Measurements from ENCODE around the gene PIEZO2.

The PIEZO2 gene

DNA sequence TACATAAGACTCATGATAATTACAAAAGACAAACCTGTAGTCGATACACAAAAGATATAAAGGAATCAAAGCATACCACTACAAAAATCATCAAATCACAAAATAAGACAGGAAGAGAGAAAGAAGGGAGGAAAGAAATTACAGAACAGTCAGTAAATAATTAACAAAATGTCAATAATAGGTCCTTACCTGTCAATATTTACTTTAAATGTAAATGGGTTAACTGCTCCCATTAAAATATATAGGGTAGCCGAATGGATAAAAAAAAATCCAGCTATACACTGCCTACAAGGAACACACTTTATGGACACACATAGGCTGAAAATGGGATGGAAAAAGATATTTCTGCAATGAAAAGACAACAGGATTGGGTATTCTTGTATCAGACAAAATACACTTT lies 163.7 kb downstream of the PIEZO2 start:
- DNase-seq (ENCODE audit: extremely low read depth, insufficient read length) = no peak
- TF ChIP-seq, protein P1, sequence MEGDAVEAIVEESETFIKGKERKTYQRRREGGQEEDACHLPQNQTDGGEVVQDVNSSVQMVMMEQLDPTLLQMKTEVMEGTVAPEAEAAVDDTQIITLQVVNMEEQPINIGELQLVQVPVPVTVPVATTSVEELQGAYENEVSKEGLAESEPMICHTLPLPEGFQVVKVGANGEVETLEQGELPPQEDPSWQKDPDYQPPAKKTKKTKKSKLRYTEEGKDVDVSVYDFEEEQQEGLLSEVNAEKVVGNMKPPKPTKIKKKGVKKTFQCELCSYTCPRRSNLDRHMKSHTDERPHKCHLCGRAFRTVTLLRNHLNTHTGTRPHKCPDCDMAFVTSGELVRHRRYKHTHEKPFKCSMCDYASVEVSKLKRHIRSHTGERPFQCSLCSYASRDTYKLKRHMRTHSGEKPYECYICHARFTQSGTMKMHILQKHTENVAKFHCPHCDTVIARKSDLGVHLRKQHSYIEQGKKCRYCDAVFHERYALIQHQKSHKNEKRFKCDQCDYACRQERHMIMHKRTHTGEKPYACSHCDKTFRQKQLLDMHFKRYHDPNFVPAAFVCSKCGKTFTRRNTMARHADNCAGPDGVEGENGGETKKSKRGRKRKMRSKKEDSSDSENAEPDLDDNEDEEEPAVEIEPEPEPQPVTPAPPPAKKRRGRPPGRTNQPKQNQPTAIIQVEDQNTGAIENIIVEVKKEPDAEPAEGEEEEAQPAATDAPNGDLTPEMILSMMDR (IDR thresholded peaks at IDR 0.05; ENCODE audit: insufficient read depth, low read length, poor library complexity, severe bottlenecking) = no peak
- no peaks in the 10 kb centered on the region for H3K27me3 ChIP-seq (replicated peaks; ENCODE audit: control insufficient read depth, insufficient read depth, low read length)
- no peaks in the 10 kb centered on the region for H3K36me3 ChIP-seq (ENCODE audit: control insufficient read depth, insufficient read depth, low read length)
- H3K4me3 ChIP-seq (replicated peaks; ENCODE audit: low read depth, low read length) = no peak overlapping the region

DNA sequence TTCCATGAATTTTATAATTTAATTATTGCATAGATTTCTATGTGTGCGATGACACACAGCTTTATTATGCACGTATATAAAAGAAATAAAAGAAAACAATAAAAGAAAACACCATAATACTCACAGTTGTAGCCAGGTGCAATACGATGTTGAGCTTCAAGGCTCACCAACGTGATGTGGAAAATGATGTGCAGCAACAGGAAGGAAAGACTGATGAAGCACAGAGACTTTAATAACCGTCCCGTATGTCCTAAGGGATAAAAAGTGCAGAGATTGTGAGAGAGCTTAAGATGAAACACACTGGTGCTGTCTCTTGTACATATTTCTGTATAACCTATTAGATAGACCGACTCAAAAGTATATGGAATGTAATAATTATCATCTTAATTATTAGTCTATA lies 170.0 kb downstream of the PIEZO2 start:
- Histone ChIP-seq H3K27me3 (replicated peaks; ENCODE audit: control insufficient read depth, insufficient read depth, low read length) (no peaks in the 10 kb centered on the region), H3K4me3 (replicated peaks; ENCODE audit: low read depth, low read length) (no peak overlapping the region), H3K36me3 (ENCODE audit: control insufficient read depth, insufficient read depth, low read length) (no peaks in the 10 kb centered on the region)
- no peak for DNase-seq (ENCODE audit: extremely low read depth, insufficient read length)
- TF ChIP-seq, protein P1 (IDR thresholded peaks at IDR 0.05; ENCODE audit: insufficient read depth, low read length, poor library complexity, severe bottlenecking) = no peak

DNA sequence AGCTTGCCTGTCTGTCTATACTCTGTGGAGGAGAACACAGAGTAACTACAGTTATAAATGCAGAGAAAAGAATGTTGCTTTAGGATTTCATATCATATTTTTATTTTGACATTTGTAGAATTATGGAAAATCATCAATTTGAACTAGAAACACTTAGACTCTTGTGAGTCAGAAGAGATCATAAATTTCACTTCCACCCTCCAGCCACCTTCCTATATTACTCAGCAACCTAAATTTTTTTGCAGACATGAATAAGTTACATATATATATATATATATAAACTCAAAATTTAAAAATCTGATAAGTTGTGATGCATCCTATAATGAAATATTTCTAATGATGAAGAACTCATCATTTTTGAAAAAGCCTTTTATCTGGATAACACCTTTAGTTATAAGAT lies 172.3 kb downstream of the PIEZO2 start:
- no peaks in the 10 kb centered on the region for H3K27me3 ChIP-seq (replicated peaks; ENCODE audit: control insufficient read depth, insufficient read depth, low read length)
- H3K36me3 ChIP-seq (ENCODE audit: control insufficient read depth, insufficient read depth, low read length) = no peaks in the 10 kb centered on the region
- no peak overlapping the region for H3K4me3 ChIP-seq (replicated peaks; ENCODE audit: low read depth, low read length)
- TF ChIP-seq, protein P1 (IDR thresholded peaks at IDR 0.05; ENCODE audit: insufficient read depth, low read length, poor library complexity, severe bottlenecking) = no peak
- DNase-seq (ENCODE audit: extremely low read depth, insufficient read length) = no peak

DNA sequence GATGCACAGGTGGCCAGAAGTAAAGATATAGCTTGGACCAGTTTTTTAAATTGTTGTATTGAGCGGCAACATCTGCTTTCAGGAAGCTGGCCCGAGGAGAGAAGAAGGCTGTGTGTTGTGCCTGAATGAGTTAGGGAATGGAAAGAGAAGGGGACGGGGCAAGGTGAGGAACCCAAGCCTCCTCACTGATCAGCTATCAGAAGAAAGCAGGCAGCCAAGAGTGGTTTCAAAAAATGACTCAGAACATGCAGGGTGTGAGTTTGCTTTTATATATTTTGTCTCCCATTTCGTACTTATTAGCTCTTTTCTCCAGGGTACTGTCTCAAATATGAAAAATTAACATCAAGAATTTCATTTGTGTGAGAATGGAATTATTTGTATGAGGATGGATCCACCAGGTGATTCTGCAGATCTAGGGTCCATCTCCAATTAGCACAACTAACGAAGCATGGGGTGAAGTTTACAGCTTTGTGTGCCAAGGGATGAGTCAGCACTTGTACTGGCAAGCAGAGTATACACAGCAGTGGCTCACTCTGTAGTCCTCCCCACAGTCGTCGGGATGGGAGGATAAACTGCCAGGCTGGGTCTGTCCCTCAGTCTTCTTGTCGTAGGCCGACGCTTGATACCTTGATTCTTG lies 175.7 kb downstream of the PIEZO2 start:
- DNase-seq (ENCODE audit: extremely low read depth, insufficient read length) = no peak
- Histone ChIP-seq H3K36me3 (ENCODE audit: control insufficient read depth, insufficient read depth, low read length) (no peaks in the 10 kb centered on the region; the same call in 1 of the 2 replicates), H3K27me3 (replicated peaks; ENCODE audit: control insufficient read depth, insufficient read depth, low read length) (no peaks in the 10 kb centered on the region)

DNA sequence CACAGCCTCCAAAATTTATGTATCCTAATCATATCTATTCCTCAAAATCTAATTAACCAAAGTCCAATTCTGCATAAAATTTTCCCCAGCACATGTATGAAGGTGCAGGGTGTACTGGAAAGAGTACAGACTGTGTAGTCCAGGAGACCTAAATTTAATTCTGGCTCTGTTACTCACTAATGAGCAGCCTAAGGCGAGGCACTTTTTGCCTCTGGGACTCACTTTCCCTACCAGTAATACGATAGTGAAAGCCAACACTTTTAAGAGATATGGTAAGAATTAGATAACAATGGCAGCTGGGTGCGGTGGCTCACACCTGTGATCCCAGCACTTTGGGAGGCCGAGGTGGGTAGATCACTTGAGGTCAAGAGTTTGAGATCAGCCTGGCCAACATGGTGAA lies 177.7 kb downstream of the PIEZO2 start:
- Histone ChIP-seq H3K36me3 (ENCODE audit: control insufficient read depth, insufficient read depth, low read length) (no peaks in the 10 kb centered on the region; the same call in 1 of the 2 replicates), H3K4me3 (replicated peaks; ENCODE audit: low read depth, low read length) (no peak overlapping the region), H3K27me3 (replicated peaks; ENCODE audit: control insufficient read depth, insufficient read depth, low read length) (no peaks in the 10 kb centered on the region)
- TF ChIP-seq, protein P1 (IDR thresholded peaks at IDR 0.05; ENCODE audit: insufficient read depth, low read length, poor library complexity, severe bottlenecking) = no peak
- no peak for DNase-seq (ENCODE audit: extremely low read depth, insufficient read length)

More for the DNA sequence above, 175.7 kb downstream of the PIEZO2 start:
- no peak overlapping the region for H3K4me3 ChIP-seq (replicated peaks; ENCODE audit: low read depth, low read length)
- TF ChIP-seq, protein P1 (IDR thresholded peaks at IDR 0.05; ENCODE audit: insufficient read depth, low read length, poor library complexity, severe bottlenecking) = no peak

DNA sequence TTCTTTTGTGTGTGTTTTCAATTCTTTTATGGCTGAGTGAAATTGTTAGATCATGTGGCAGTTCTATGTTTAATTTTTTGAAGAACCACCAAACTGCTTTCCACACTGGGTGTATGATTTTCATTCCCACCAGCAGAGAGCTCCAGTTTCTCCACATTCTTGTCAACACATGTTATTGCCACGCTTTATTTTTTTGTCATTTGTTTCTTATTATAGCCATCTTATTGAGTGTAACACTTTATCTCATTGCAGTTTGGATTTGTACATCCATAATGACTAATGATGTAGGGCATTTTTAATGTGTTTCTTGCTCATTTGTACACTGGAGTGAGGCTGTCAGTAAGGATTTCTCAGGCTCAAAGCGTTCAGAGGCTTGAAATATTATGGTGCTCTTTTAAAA lies 184.2 kb downstream of the PIEZO2 start:
- H3K27me3 ChIP-seq (replicated peaks; ENCODE audit: control insufficient read depth, insufficient read depth, low read length) = no peaks in the 10 kb centered on the region
- TF ChIP-seq, protein P1 (IDR thresholded peaks at IDR 0.05; ENCODE audit: insufficient read depth, low read length, poor library complexity, severe bottlenecking) = no peak
- no peak for DNase-seq (ENCODE audit: extremely low read depth, insufficient read length)

More for the DNA sequence above, 184.2 kb downstream of the PIEZO2 start:
- H3K4me3 ChIP-seq (replicated peaks; ENCODE audit: low read depth, low read length) = no peak overlapping the region
- H3K36me3 ChIP-seq (ENCODE audit: control insufficient read depth, insufficient read depth, low read length) = no peaks in the 10 kb centered on the region

Data from GM06990 (cell line).